Lower lobe of right lung (tissue), 2 donors: ENCODE data around the gene BTRC. TPM values are rescaled to one million over a fixed set of nuclear protein-coding genes. Genes with fewer than 3 reads are reported as not detected.

ENCODE experiments used
- ATAC-seq, 2 donors: fragments of 200-7000 bp; cut with Tn5 transposase; one replicate each; pipeline ENCODE4 v1.9.1; 2020 to 2022; ENCODE audit warnings: mild to moderate bottlenecking in 2 of 2, moderate library complexity in 2 of 2
- DNase-seq: peaks from one replicate; pipeline ENCODE4 v3.0.0-alpha.2; 2020
- H3K27ac ChIP-seq: fragments of 200-600 bp; one replicate; pipeline ENCODE4 v1.8.0; 2022
- H3K27me3 ChIP-seq: fragments of 200-600 bp; one replicate; pipeline ENCODE4 v1.8.0; 2022; ENCODE audit warnings: low read depth
- H3K36me3 ChIP-seq: fragments of 200-600 bp; one replicate; pipeline ENCODE4 v1.8.0; 2022; ENCODE audit warnings: mild to moderate bottlenecking
- H3K4me1 ChIP-seq: fragments of 200-600 bp; one replicate; pipeline ENCODE4 v1.8.0; 2022
- H3K4me3 ChIP-seq: fragments of 200-600 bp; one replicate; pipeline ENCODE4 v1.8.0; 2022; ENCODE audit warnings: mild to moderate bottlenecking
- H3K9me3 ChIP-seq: fragments of 200-600 bp; one replicate; pipeline ENCODE4 v1.8.0; 2022
- intact Hi-C: fragments of 100-400 bp; cut with DNase I; formaldehyde crosslinking; loops from one replicate; pipeline ENCODE4 v1.11.0; 2022
- total RNA-seq: library from RNA; stranded (reverse); fragmentation: NEBNext Ultra II Directional; extraction: Animal tissue kit (Norgen Biotek cat#: 25700); gene quantifications from one replicate; pipeline ENCODE4 v1.2.1, GENCODE V29; 2021
- TF ChIP-seq, protein P1 (sequence below): fragments of 200-600 bp; IDR thresholded peaks from one replicate; pipeline ENCODE4 v1.8.0; 2022; ENCODE audit warnings: antibody characterized with exemption, mild to moderate bottlenecking
- donor health status: DM: no; HTN: yes; CAD: no; lungs with severe emphysema.

The BTRC gene
- total RNA-seq, 1 donor from 2014 or later, result 17.3 TPM

DNA sequence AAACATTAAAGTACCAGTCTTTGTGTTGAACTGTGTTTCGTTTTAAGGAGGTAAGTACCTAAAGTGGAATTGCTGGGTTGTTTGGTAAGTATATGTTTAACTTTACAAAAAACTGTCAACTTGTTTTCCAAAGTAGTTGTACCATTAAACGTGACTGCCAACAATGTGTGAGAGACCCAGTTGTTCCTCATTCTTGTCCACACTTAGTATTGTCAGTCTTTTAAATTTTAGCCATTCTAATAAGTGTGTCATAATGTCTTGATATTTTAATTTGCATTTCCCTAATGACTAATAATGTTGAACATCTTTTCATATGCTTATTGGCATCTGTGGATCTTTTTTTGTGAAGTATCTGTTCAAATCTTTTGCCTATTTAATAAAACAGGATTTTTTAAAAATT lies 159.8 kb downstream of the BTRC start:
- intact Hi-C loops, result no loop called here
- no peak overlapping the region for H3K27ac ChIP-seq
- H3K4me1 ChIP-seq, result no peaks in the 10 kb centered on the region
- H3K4me3 ChIP-seq, result no peak overlapping the region
- DNase-seq (no peak), ATAC-seq (no peak)
- TF ChIP-seq, protein P1, sequence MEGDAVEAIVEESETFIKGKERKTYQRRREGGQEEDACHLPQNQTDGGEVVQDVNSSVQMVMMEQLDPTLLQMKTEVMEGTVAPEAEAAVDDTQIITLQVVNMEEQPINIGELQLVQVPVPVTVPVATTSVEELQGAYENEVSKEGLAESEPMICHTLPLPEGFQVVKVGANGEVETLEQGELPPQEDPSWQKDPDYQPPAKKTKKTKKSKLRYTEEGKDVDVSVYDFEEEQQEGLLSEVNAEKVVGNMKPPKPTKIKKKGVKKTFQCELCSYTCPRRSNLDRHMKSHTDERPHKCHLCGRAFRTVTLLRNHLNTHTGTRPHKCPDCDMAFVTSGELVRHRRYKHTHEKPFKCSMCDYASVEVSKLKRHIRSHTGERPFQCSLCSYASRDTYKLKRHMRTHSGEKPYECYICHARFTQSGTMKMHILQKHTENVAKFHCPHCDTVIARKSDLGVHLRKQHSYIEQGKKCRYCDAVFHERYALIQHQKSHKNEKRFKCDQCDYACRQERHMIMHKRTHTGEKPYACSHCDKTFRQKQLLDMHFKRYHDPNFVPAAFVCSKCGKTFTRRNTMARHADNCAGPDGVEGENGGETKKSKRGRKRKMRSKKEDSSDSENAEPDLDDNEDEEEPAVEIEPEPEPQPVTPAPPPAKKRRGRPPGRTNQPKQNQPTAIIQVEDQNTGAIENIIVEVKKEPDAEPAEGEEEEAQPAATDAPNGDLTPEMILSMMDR, result no peak
- no peaks in the 10 kb centered on the region for H3K27me3 ChIP-seq
- H3K9me3 ChIP-seq, result no peaks in the 10 kb centered on the region
- H3K36me3 ChIP-seq, result no peaks in the 10 kb centered on the region

DNA sequence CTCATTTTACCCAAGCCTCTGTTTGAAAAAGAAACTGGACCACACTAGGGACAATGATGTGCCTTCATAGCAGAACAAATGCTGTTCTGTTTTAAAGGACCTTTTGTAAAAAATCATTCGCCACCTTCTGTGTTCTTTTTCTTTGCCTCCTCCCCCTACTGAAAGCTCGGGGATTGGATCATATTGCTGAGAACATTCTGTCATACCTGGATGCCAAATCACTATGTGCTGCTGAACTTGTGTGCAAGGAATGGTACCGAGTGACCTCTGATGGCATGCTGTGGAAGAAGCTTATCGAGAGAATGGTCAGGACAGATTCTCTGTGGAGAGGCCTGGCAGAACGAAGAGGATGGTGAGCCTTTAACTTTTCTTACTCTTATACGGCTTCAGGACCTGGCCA lies 171.9 kb downstream of the BTRC start:
- H3K9me3 ChIP-seq, result no peaks in the 10 kb centered on the region
- H3K27ac ChIP-seq, result no peak overlapping the region
- H3K27me3 ChIP-seq, result no peaks in the 10 kb centered on the region
- peaks cover 4% of the 10 kb centered on the region for H3K36me3 ChIP-seq
- TF ChIP-seq, protein P1, result no peak
- intact Hi-C loops, result no loop called here
- no peaks in the 10 kb centered on the region for H3K4me1 ChIP-seq
- ATAC-seq (no peak), DNase-seq (no peak)
- H3K4me3 ChIP-seq, result no peak overlapping the region

DNA sequence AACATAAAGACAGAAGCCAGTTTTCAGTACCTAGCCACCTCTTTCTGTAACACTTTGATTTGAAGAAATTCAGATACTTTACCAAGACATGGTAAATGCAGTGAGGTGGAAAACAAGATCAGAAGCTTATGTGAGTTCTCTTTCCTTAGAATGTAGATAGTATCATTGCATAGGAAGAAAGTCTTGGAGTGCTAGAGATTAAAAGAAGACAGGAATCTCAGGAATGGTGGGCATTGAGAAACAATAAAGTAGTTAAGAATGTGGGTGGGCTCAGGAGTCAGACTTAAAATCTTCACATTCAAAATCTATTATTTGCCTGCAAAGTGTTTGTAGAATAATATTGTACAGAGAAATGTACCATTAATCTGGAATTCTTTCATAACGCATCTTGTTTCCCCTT lies 175.2 kb downstream of the BTRC start:
- H3K27ac ChIP-seq, result no peak overlapping the region
- intact Hi-C loops, result no loop called here

DNA sequence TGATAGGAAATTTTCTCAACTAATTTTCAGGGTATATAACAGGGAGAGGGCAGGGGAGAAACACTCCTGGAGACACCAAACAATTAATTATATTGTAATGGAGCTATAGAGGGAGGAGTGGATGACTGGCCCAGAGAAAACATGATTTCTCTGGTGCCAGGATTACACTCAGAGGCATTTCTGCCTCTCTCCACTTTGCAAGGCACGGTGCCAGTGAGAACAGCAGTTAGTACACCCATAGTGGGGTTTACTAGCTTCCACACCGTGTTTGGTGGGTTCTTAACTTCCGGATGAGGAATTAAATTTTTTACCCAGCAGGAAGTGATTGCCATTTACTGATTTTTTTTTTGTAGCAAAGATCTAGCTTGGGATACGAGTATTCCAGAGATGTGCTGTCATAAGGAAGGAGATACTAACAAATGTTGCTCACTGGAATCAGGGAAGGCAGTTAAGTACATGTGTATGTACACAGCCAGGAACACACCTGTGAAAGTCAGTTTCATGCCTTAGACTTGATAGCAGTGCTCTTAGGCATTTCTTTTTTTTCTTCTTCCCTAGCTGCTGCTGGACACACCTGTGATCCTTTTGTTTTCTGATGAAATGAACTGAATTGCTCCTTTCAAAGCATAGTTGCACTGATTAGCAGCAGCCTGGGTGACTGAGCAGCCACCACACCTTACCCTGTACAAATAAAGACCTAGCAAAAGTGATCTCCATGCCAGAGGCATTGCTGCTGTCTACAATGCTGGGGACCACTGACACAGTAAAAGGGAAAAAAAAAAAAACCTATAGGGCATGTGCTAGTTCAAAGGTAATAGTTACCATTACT lies 176.0 kb downstream of the BTRC start:
- intact Hi-C loops, result no loop called here
- no peak overlapping the region for H3K4me3 ChIP-seq
- TF ChIP-seq, protein P1, result no peak
- no peaks in the 10 kb centered on the region for H3K9me3 ChIP-seq
- ATAC-seq, result no peak
- no peak for DNase-seq
- no peaks in the 10 kb centered on the region for H3K4me1 ChIP-seq
- no peak overlapping the region for H3K27ac ChIP-seq
- H3K27me3 ChIP-seq, result no peaks in the 10 kb centered on the region
- peaks cover 39% of the 10 kb centered on the region for H3K36me3 ChIP-seq

More for the DNA sequence above, 175.2 kb downstream of the BTRC start:
- Histone ChIP-seq H3K27me3 (no peaks in the 10 kb centered on the region), H3K9me3 (no peaks in the 10 kb centered on the region), H3K4me1 (no peaks in the 10 kb centered on the region), H3K36me3 (peaks cover 32% of the 10 kb centered on the region), H3K4me3 (no peak overlapping the region)
- no peak for DNase-seq
- no peak for ATAC-seq
- TF ChIP-seq, protein P1, result no peak

DNA sequence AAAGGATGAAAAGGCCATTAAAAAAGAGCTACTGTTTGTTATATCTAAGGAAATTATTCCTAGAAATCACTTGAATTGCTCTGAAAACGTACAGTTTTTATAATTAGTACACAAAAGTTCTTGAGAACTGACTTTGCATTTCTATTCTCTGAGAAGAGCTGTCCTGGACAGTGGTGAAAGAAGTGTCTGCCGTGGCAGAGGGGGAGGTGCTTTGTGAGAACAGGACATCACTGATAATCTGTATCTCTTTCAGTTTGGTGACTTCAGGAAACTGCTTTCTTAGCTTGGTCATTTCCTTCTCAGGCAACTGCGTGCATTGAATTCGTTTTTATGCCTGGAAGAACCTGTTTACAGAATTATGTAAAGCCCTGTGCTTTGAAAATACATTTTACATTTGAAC lies 182.0 kb downstream of the BTRC start:
- TF ChIP-seq, protein P1, result no peak
- intact Hi-C loops, result no loop called here
- no peaks in the 10 kb centered on the region for H3K27me3 ChIP-seq
- peaks cover 61% of the 10 kb centered on the region for H3K36me3 ChIP-seq
- no peaks in the 10 kb centered on the region for H3K9me3 ChIP-seq
- H3K27ac ChIP-seq, result peak overlapping the region; percentile 9
- H3K4me3 ChIP-seq, result no peak overlapping the region
- H3K4me1 ChIP-seq, result peaks cover 4% of the 10 kb centered on the region
- DNase-seq, result no peak
- no peak for ATAC-seq
